Loucy (cell line): ENCODE results near the gene RIMS1.

Experiments
- H2AFZ ChIP-seq: fragments of 200-600 bp; sonication (generic); 2 replicates; pipeline ENCODE4 v1.6.0; 2016; ENCODE audit warnings: antibody characterized with exemption, mild to moderate bottlenecking, low read length, moderate library complexity
- H3F3A ChIP-seq: fragments of 200-600 bp; 2 replicates; pipeline ENCODE4 v1.6.0; 2016; ENCODE audit warnings: antibody characterized with exemption, low read depth, mild to moderate bottlenecking
- H3K27me3 ChIP-seq: fragments of 200-600 bp; sonication (generic); 2 replicates; pipeline ENCODE4 v1.6.1; 2014; ENCODE audit warnings: low read length, mild to moderate bottlenecking; ENCODE audit not compliant: insufficient read depth, poor library complexity, severe bottlenecking
- H3K36me3 ChIP-seq: fragments of 200-600 bp; sonication (generic); 2 replicates; pipeline ENCODE4 v1.6.1; 2016; ENCODE audit warnings: low read length; ENCODE audit not compliant: insufficient read depth
- H3K4me1 ChIP-seq: fragments of 200-600 bp; sonication (generic); 2 replicates; pipeline ENCODE4 v1.5.1; 2014; ENCODE audit warnings: low read length, mild to moderate bottlenecking; ENCODE audit not compliant: insufficient read depth, poor library complexity, severe bottlenecking
- H3K4me2 ChIP-seq: fragments of 200-600 bp; sonication (generic); 2 replicates; pipeline ENCODE4 v1.6.0; 2014; ENCODE audit warnings: antibody characterized with exemption, low read length, low read depth, mild to moderate bottlenecking; ENCODE audit not compliant: poor library complexity, severe bottlenecking
- H3K4me3 ChIP-seq: fragments of 200-600 bp; sonication (generic); 2 replicates; pipeline ENCODE4 v1.5.1; 2014; ENCODE audit warnings: low read length, mild to moderate bottlenecking, mixed read lengths; ENCODE audit not compliant: poor library complexity, severe bottlenecking
- H3K79me2 ChIP-seq: fragments of 200-600 bp; sonication (generic); 2 replicates; pipeline ENCODE4 v1.6.1; 2014; ENCODE audit warnings: low read length; ENCODE audit not compliant: insufficient read depth
- H3K9ac ChIP-seq: fragments of 200-600 bp; sonication (generic); 2 replicates; pipeline ENCODE4 v1.6.0; 2014; ENCODE audit warnings: mild to moderate bottlenecking, low read depth, low read length, moderate library complexity; ENCODE audit not compliant: poor library complexity, severe bottlenecking
- H3K9me2 ChIP-seq: fragments of 200-600 bp; sonication (generic); replicated peaks from 2 replicates; pipeline ENCODE4 v1.6.1; 2016; ENCODE audit warnings: low read depth, low read length, mixed read lengths
- H3K9me3 ChIP-seq: fragments of 200-600 bp; sonication (generic); 2 replicates; pipeline ENCODE4 v1.6.1; 2014; ENCODE audit warnings: mild to moderate bottlenecking, antibody characterized with exemption, low read length, low read depth; ENCODE audit not compliant: insufficient read depth
- H4K20me1 ChIP-seq: fragments of 200-600 bp; sonication (generic); 2 replicates; pipeline ENCODE4 v1.6.0; 2014; ENCODE audit warnings: antibody characterized with exemption, low read length, mild to moderate bottlenecking; ENCODE audit not compliant: insufficient read depth, poor library complexity, severe bottlenecking
- EZH2phosphoT487 ChIP-seq: fragments of 200-600 bp; IDR thresholded peaks from 2 replicates; pipeline ENCODE4 v1.6.1; 2018; ENCODE audit warnings: antibody characterized with exemption, mild to moderate bottlenecking, moderate library complexity, borderline replicate concordance
- TF ChIP-seq, protein P1 (sequence below): fragments of 200-600 bp; sonication (generic); conservative IDR thresholded peaks from 2 replicates; pipeline ENCODE4 v1.5.1; 2014; ENCODE audit warnings: mild to moderate bottlenecking, antibody characterized with exemption, low read length

Gene RIMS1

DNA sequence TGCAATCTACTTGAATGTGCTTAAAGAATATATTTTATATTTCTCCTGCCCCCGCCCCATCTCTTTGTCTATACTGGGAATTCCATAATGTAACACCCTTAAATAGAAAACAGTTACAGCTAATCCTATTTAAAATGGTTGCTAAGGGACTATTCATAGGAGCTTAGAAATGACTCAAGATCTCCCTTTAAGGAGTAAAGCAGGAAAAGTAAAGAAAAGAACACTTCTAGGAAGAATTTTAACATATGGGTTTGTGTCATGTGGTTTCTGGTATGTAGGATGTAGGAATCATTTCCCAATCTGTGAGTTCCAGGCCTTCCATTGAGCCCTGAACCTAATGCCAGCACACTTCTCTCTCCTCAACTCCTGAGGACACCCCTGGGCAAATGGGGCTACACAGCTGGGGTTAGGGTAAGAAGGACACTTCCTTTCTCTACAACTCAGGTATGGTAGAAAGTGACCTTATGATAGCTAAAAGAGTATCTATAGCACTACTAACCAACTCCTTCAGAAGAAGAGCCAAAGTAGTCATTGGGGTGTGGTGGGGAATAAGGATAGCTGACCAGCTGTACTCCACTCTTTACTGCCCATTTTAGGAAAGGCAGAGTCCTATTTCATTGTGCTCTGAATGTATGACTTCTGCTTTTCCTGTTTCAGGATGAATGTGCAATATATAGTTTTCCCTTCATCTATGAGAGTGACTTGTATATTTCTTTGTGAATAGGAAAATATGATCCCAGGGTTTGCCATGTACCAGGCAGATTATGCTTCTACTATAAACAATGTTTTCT is 27.3 kb downstream of the RIMS1 start:
- H3K4me3 ChIP-seq, result no peak overlapping the region
- H3K79me2 ChIP-seq, result no peaks in the 10 kb centered on the region
- no peak overlapping the region for H3K4me2 ChIP-seq
- no peaks in the 10 kb centered on the region for H3F3A ChIP-seq
- H3K27me3 ChIP-seq, result no peaks in the 10 kb centered on the region
- H4K20me1 ChIP-seq, result no peaks in the 10 kb centered on the region
- H2AFZ ChIP-seq, result no peak overlapping the region
- H3K4me1 ChIP-seq, result no peaks in the 10 kb centered on the region
- H3K9ac ChIP-seq, result no peak overlapping the region
- no peaks in the 10 kb centered on the region for H3K36me3 ChIP-seq
- H3K9me2 ChIP-seq, result no peaks in the 10 kb centered on the region
- no peaks in the 10 kb centered on the region for H3K9me3 ChIP-seq
- TF ChIP-seq, protein P1, sequence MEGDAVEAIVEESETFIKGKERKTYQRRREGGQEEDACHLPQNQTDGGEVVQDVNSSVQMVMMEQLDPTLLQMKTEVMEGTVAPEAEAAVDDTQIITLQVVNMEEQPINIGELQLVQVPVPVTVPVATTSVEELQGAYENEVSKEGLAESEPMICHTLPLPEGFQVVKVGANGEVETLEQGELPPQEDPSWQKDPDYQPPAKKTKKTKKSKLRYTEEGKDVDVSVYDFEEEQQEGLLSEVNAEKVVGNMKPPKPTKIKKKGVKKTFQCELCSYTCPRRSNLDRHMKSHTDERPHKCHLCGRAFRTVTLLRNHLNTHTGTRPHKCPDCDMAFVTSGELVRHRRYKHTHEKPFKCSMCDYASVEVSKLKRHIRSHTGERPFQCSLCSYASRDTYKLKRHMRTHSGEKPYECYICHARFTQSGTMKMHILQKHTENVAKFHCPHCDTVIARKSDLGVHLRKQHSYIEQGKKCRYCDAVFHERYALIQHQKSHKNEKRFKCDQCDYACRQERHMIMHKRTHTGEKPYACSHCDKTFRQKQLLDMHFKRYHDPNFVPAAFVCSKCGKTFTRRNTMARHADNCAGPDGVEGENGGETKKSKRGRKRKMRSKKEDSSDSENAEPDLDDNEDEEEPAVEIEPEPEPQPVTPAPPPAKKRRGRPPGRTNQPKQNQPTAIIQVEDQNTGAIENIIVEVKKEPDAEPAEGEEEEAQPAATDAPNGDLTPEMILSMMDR, result no peak
- no peak for TF ChIP-seq EZH2phosphoT487

DNA sequence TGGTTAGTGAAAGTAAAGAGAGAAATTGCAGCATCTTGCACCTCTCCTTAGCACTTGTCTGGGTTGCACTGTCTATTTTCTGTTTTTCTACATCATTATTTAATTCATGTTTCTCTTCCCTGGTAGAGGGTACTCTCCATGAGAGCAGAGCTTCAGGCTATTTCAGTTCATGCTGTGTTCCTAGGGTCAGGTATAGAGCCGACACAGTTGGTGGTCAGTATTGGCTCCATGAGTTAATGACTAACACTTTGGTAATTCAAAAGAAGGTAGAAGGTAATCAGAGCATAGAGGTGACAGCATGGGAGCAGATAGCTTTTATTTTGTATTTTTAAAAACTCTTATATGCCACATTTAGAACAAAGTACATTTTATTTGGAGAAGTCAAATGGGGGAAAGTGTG is 42.7 kb downstream of the RIMS1 start:
- H4K20me1 ChIP-seq, result no peaks in the 10 kb centered on the region
- H2AFZ ChIP-seq, result no peak overlapping the region
- H3K27me3 ChIP-seq, result no peaks in the 10 kb centered on the region
- H3F3A ChIP-seq, result no peaks in the 10 kb centered on the region
- H3K9me2 ChIP-seq, result no peaks in the 10 kb centered on the region
- no peaks in the 10 kb centered on the region for H3K4me1 ChIP-seq
- H3K79me2 ChIP-seq, result no peaks in the 10 kb centered on the region
- no peaks in the 10 kb centered on the region for H3K36me3 ChIP-seq
- no peak overlapping the region for H3K4me3 ChIP-seq
- TF ChIP-seq, protein P1, result no peak
- no peak for TF ChIP-seq EZH2phosphoT487
- H3K9me3 ChIP-seq, result no peaks in the 10 kb centered on the region
- no peak overlapping the region for H3K4me2 ChIP-seq
- no peak overlapping the region for H3K9ac ChIP-seq

DNA sequence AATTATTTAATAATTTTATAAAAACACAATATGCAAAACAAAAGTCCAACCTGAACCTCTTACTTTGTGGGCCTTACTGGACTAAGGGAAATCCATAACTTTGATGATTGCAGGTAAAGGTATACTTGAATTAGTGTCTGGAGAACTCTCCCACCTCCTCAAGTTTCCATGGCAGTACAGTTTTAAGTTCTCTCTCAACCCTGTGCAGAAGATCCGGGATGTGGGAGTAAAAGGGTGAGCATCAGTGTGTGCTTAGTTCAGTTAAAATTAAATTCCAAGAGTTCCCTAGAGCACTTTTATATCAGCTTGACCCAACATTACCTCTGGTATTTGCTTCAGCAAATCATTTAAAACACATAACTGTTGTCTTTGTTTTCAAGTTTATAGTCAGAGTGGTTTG is 47.5 kb downstream of the RIMS1 start:
- TF ChIP-seq EZH2phosphoT487, result no peak
- TF ChIP-seq, protein P1, result no peak
- no peak overlapping the region for H3K9ac ChIP-seq
- H3K9me3 ChIP-seq, result no peaks in the 10 kb centered on the region; the same call in 1 of the 2 replicates
- H3F3A ChIP-seq, result no peaks in the 10 kb centered on the region
- no peaks in the 10 kb centered on the region for H3K36me3 ChIP-seq
- H4K20me1 ChIP-seq, result no peaks in the 10 kb centered on the region
- H3K4me2 ChIP-seq, result no peak overlapping the region
- H3K27me3 ChIP-seq, result no peaks in the 10 kb centered on the region
- no peaks in the 10 kb centered on the region for H3K9me2 ChIP-seq
- no peaks in the 10 kb centered on the region for H3K4me1 ChIP-seq
- no peak overlapping the region for H3K4me3 ChIP-seq
- H2AFZ ChIP-seq, result no peak overlapping the region
- H3K79me2 ChIP-seq, result no peaks in the 10 kb centered on the region
